Fibroblast of lung (primary cell): Measurements from ENCODE around the gene ASXL3. TPM values are rescaled to one million over a fixed set of nuclear protein-coding genes. Genes with fewer than 3 reads are reported as not detected.

Experiments used
- DNase-seq, 2 donors: peaks; one replicate each; pipeline versions ENCODE4 v3.0.0 to v3.0.0-alpha.2; 2010; ENCODE audit warnings: low read depth in 2 of 2
- H2AFZ ChIP-seq: 2 replicates; pipeline ENCODE4 v1.5.1; 2012; ENCODE audit warnings: low read length, control low read depth, inconsistent platforms
- H3K27ac ChIP-seq: 2 replicates; pipeline ENCODE4 v1.5.1; 2011; ENCODE audit warnings: low read length, control low read depth; ENCODE audit not compliant: insufficient read depth
- H3K27me3 ChIP-seq: 2 replicates; pipeline ENCODE4 v1.5.1; 2011; ENCODE audit warnings: mild to moderate bottlenecking, low read length; ENCODE audit not compliant: control insufficient read depth, insufficient read depth
- H3K36me3 ChIP-seq: 2 replicates; pipeline ENCODE4 v1.5.1; 2011; ENCODE audit warnings: low read length; ENCODE audit not compliant: control insufficient read depth, insufficient read depth
- H3K4me1 ChIP-seq: 2 replicates; pipeline ENCODE4 v1.5.1; 2011; ENCODE audit warnings: low read length; ENCODE audit not compliant: control insufficient read depth, insufficient read depth; ENCODE audit errors: extremely low read depth
- H3K4me2 ChIP-seq: 2 replicates; pipeline ENCODE4 v1.5.1; 2011; ENCODE audit warnings: low read length, control low read depth; ENCODE audit not compliant: insufficient read depth; ENCODE audit errors: extremely low read depth
- H3K4me3 ChIP-seq, 4 experiments: fragments of 200-600 bp in 1 of 4; sonication (generic) in 1 of 4; replicated peaks in 1 of 4; 2 replicates each; pipeline ENCODE4 v1.5.1; 2011 to 2016; ENCODE audit warnings: low read length in 4 of 4, low read depth in 3 of 4, mild to moderate bottlenecking in 3 of 4, control low read depth in 2 of 4, inconsistent platforms in 1 of 4, mixed read lengths in 1 of 4; ENCODE audit not compliant: insufficient read depth in 1 of 4; ENCODE audit errors: control extremely low read depth in 1 of 4
- H3K79me2 ChIP-seq: 2 replicates; pipeline ENCODE4 v1.5.1; 2012; ENCODE audit warnings: mild to moderate bottlenecking, low read length, inconsistent platforms; ENCODE audit not compliant: control insufficient read depth, insufficient read depth
- H3K9ac ChIP-seq: 2 replicates; pipeline ENCODE4 v1.5.1; 2011; ENCODE audit warnings: mild to moderate bottlenecking, low read length, control low read depth; ENCODE audit not compliant: insufficient read depth
- H3K9me3 ChIP-seq: 2 replicates; pipeline ENCODE4 v1.5.1; 2012; ENCODE audit warnings: low read depth, low read length; ENCODE audit not compliant: control insufficient read depth, insufficient read depth
- H4K20me1 ChIP-seq: 2 replicates; pipeline ENCODE4 v1.5.1; 2011; ENCODE audit warnings: low read length; ENCODE audit not compliant: control insufficient read depth, insufficient read depth; ENCODE audit errors: extremely low read depth
- CTCF ChIP-seq, 2 donors: IDR thresholded peaks in 1 of 2; conservative IDR thresholded peaks in 1 of 2; 1 replicate in 1 of 2; 2 replicates in 1 of 2; pipeline ENCODE4 v1.5.1; 2011 to 2012; ENCODE audit warnings: low read length in 2 of 2, control low read depth in 1 of 2, inconsistent platforms in 1 of 2, low read depth in 1 of 2, mild to moderate bottlenecking in 1 of 2
- EZH2 ChIP-seq: IDR thresholded peaks from 2 replicates; pipeline ENCODE4 v1.5.1; 2012; ENCODE audit warnings: low read length, control low read depth, mild to moderate bottlenecking; ENCODE audit errors: missing control alignments
- polyA plus RNA-seq, 2 donors: library from polyadenylated mRNA; depleted of rRNA in 1 of 2; stranded (reverse) in 1 of 2; unstranded in 1 of 2; fragments of >200 nt; gene quantifications; 2 replicates each; pipeline ENCODE4 v1.2.1, GENCODE V29; 2011 to 2012; ENCODE audit warnings: missing spikeins in 1 of 2
- total RNA-seq: library from RNA; depleted of rRNA; stranded (reverse); fragments of >200 nt; gene quantifications from 2 replicates; pipeline ENCODE4 v1.2.1, GENCODE V29; 2014

Gene ASXL3
- total and polyA plus RNA-seq, 2 donors (not counting 1 experiment from before 2014, with no cell fraction given) = 0.06 to 0.66 TPM

DNA sequence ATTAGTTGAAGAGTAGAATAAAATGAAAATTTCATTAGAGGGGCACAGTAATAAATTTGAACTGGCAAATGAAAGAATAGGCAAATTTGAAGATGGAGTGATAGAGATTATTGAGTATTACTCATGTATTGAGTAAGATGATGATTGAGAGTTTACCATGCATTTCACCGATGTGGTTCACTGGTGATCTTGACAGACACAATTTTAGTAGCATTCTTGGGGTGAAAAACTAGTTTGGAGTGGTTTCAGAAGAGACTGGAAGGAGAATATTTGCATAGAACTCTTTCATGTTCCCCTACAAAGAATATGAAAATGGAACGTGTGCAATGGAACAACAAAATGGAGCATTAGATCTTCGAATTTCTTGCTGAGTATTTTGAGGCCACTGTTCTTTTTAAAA is 121.4 kb downstream of the ASXL3 start:
- H3K9ac ChIP-seq = no peak overlapping the region
- DNase-seq = no peak
- no peaks in the 10 kb centered on the region for H3K4me1 ChIP-seq
- H4K20me1 ChIP-seq = no peaks in the 10 kb centered on the region
- H3K79me2 ChIP-seq = no peaks in the 10 kb centered on the region
- no peaks in the 10 kb centered on the region for H3K9me3 ChIP-seq
- H3K36me3 ChIP-seq = no peaks in the 10 kb centered on the region
- no peak overlapping the region for H3K4me3 ChIP-seq
- no peak overlapping the region for H2AFZ ChIP-seq
- TF ChIP-seq EZH2 (no peak), CTCF (conservative IDR thresholded peaks at IDR 0.05 in 1 of 2, IDR thresholded peaks at IDR 0.05 in 1 of 2; ENCODE audit: low read depth in 1 of 2, low read length in 2 of 2) (no peak)
- no peak overlapping the region for H3K4me2 ChIP-seq
- no peak overlapping the region for H3K27ac ChIP-seq
- H3K27me3 ChIP-seq = no peaks in the 10 kb centered on the region

- DNase-seq = no peak
- H3K36me3 ChIP-seq = no peaks in the 10 kb centered on the region
- no peak overlapping the region for H3K4me2 ChIP-seq
- H3K9me3 ChIP-seq = no peaks in the 10 kb centered on the region
- H3K27ac ChIP-seq = no peak overlapping the region
- H3K9ac ChIP-seq = no peak overlapping the region
- no peaks in the 10 kb centered on the region for H4K20me1 ChIP-seq
- TF ChIP-seq EZH2 (no peak), CTCF (conservative IDR thresholded peaks at IDR 0.05 in 1 of 2, IDR thresholded peaks at IDR 0.05 in 1 of 2; ENCODE audit: low read depth in 1 of 2, low read length in 2 of 2) (no peak)
- no peaks in the 10 kb centered on the region for H3K27me3 ChIP-seq
- H3K4me1 ChIP-seq = no peaks in the 10 kb centered on the region
- no peaks in the 10 kb centered on the region for H3K79me2 ChIP-seq
- H3K4me3 ChIP-seq = no peak overlapping the region
- H2AFZ ChIP-seq = no peak overlapping the region
These were observed 122.5 kb downstream of the ASXL3 start for GRCh38 chr18:33700513-33700976.

DNA sequence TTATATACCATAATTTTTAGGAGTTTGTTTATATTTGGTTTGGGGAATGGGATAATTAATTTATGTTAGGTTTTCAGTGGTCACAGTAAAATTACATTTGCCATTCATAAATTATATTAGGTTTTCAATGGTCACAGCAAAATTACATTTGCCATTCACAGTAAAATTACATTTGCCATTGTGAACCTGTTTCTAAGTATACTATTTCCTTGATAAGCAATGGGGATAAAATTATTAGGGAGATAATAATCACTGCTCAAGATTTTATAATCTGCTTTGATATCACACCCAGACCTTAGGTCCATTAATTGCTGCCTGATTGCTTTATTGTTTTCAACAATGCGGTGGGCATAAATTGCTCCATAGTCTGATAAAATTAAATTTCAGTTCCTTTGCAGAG is 124.6 kb downstream of the ASXL3 start:
- TF ChIP-seq EZH2 = no peak
- TF ChIP-seq CTCF (conservative IDR thresholded peaks at IDR 0.05 in 1 of 2, IDR thresholded peaks at IDR 0.05 in 1 of 2; ENCODE audit: low read depth in 1 of 2, low read length in 2 of 2) = no peak
- H4K20me1 ChIP-seq = no peaks in the 10 kb centered on the region

More for the DNA sequence above, 124.6 kb downstream of the ASXL3 start:
- Histone ChIP-seq H3K9me3 (no peaks in the 10 kb centered on the region), H2AFZ (no peak overlapping the region), H3K27ac (no peak overlapping the region), H3K4me3 (no peak overlapping the region), H3K4me1 (no peaks in the 10 kb centered on the region), H3K79me2 (no peaks in the 10 kb centered on the region), H3K9ac (no peak overlapping the region), H3K4me2 (no peak overlapping the region), H3K27me3 (no peaks in the 10 kb centered on the region), H3K36me3 (no peaks in the 10 kb centered on the region)
- no peak for DNase-seq
